ENCODE data around the gene UBE2G2.

Gene UBE2G2, protein sequence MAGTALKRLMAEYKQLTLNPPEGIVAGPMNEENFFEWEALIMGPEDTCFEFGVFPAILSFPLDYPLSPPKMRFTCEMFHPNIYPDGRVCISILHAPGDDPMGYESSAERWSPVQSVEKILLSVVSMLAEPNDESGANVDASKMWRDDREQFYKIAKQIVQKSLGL

GRCh38 chr21:44801468-44802395, at the start of gene UBE2G2:
UBE2G2 (minus strand) TSS chr21:44801820; CDS start chr21:44801748, 72 bp downstream.
- Histone ChIP-seq H3K27ac (ENCODE audit: low read length) (peak within 1 kb of the TSS; percentile 49), H3K9me3 (ENCODE audit: control insufficient read depth in 1 of 2, low read length in 2 of 2) (no peaks in the 10 kb centered on the region), H3K4me3 (ENCODE audit: low read depth in 1 of 2, low read length in 2 of 2) (peak within 1 kb of the TSS; percentile 82 to 99), H3K27me3 (ENCODE audit: low read depth, low read length) (no peaks in the 10 kb centered on the region), H3K36me3 (ENCODE audit: control insufficient read depth in 1 of 2, insufficient read depth in 2 of 2, low read length in 2 of 2) (peaks cover 31 to 37% of the 10 kb centered on the region in 2 donors), H3K4me1 (ENCODE audit: control insufficient read depth in 1 of 2, insufficient read depth in 2 of 2, low read length in 2 of 2) (peaks cover 7 to 29% of the 10 kb centered on the region in 2 donors)

GRCh38 chr21:44850905-44851657, 49.5 kb upstream of the UBE2G2 start:
- H3K27ac ChIP-seq (ENCODE audit: low read length), result no peak overlapping the region
- no peaks in the 10 kb centered on the region for H3K9me3 ChIP-seq (ENCODE audit: control insufficient read depth in 1 of 2, low read length in 2 of 2)
- H3K36me3 ChIP-seq (ENCODE audit: control insufficient read depth in 1 of 2, insufficient read depth in 2 of 2, low read length in 2 of 2), result peaks cover 59 to 68% of the 10 kb centered on the region in 2 donors
- no peaks in the 10 kb centered on the region for H3K27me3 ChIP-seq (ENCODE audit: low read depth, low read length)
- no peak overlapping the region for H3K4me3 ChIP-seq (ENCODE audit: low read depth in 1 of 2, low read length in 2 of 2)
- H3K4me1 ChIP-seq (ENCODE audit: control insufficient read depth in 1 of 2, insufficient read depth in 2 of 2, low read length in 2 of 2), result peaks cover 7 to 10% of the 10 kb centered on the region in 2 donors

GRCh38 chr21:44850208-44850800, 48.7 kb upstream of the UBE2G2 start:
- Histone ChIP-seq H3K9me3 (ENCODE audit: control insufficient read depth in 1 of 2, low read length in 2 of 2) (no peaks in the 10 kb centered on the region), H3K4me1 (ENCODE audit: control insufficient read depth in 1 of 2, insufficient read depth in 2 of 2, low read length in 2 of 2) (peaks cover 7 to 18% of the 10 kb centered on the region in 2 donors), H3K27me3 (ENCODE audit: low read depth, low read length) (no peaks in the 10 kb centered on the region), H3K27ac (ENCODE audit: low read length) (no peak overlapping the region), H3K36me3 (ENCODE audit: control insufficient read depth in 1 of 2, insufficient read depth in 2 of 2, low read length in 2 of 2) (peaks cover 51 to 60% of the 10 kb centered on the region in 2 donors), H3K4me3 (ENCODE audit: low read depth in 1 of 2, low read length in 2 of 2) (no peak overlapping the region)

DNA sequence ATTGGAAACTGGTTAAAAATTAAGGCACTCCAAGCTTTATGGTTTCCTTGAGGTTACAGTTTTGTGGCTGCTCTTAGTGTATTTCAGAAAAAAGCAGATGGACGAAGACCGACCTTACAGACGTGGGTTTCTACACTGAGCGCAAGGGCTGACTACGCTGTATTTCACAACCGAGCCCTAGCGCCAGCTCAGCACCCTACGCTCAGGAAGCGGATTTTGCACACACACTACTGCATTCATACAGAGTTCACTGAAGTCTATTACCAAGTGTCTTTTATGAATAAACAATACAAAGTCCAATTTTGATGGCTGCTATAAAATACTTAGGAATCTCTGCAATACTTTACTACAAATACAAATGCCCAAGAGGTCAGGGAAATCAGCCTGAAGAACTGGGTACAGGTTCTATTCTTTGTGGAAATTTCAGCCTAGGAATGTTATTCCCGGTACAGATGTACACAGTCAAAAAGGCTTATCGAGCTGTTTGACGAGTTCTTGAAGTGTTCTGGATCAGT, 48.1 kb upstream of the UBE2G2 start:
- H3K4me1 ChIP-seq (ENCODE audit: control insufficient read depth in 1 of 2, insufficient read depth in 2 of 2, low read length in 2 of 2), result peaks cover 7 to 19% of the 10 kb centered on the region in 2 donors
- H3K36me3 ChIP-seq (ENCODE audit: control insufficient read depth in 1 of 2, insufficient read depth in 2 of 2, low read length in 2 of 2), result peaks cover 44 to 54% of the 10 kb centered on the region in 2 donors
- H3K27me3 ChIP-seq (ENCODE audit: low read depth, low read length), result no peaks in the 10 kb centered on the region
- H3K9me3 ChIP-seq (ENCODE audit: control insufficient read depth in 1 of 2, low read length in 2 of 2), result no peaks in the 10 kb centered on the region
- H3K27ac ChIP-seq (ENCODE audit: low read length), result no peak overlapping the region
- H3K4me3 ChIP-seq (ENCODE audit: low read depth in 1 of 2, low read length in 2 of 2), result no peak overlapping the region

GRCh38 chr21:44848821-44849521, 47.4 kb upstream of the UBE2G2 start:
- Histone ChIP-seq H3K27me3 (ENCODE audit: low read depth, low read length) (no peaks in the 10 kb centered on the region), H3K4me1 (ENCODE audit: control insufficient read depth in 1 of 2, insufficient read depth in 2 of 2, low read length in 2 of 2) (peaks cover 7 to 19% of the 10 kb centered on the region in 2 donors), H3K9me3 (ENCODE audit: control insufficient read depth in 1 of 2, low read length in 2 of 2) (no peaks in the 10 kb centered on the region), H3K27ac (ENCODE audit: low read length) (no peak overlapping the region), H3K4me3 (ENCODE audit: low read depth in 1 of 2, low read length in 2 of 2) (no peak overlapping the region), H3K36me3 (ENCODE audit: control insufficient read depth in 1 of 2, insufficient read depth in 2 of 2, low read length in 2 of 2) (peaks cover 37 to 47% of the 10 kb centered on the region in 2 donors)

GRCh38 chr21:44847261-44848056, 45.8 kb upstream of the UBE2G2 start:
- Histone ChIP-seq H3K36me3 (ENCODE audit: control insufficient read depth in 1 of 2, insufficient read depth in 2 of 2, low read length in 2 of 2) (peaks cover 26 to 40% of the 10 kb centered on the region in 2 donors), H3K9me3 (ENCODE audit: control insufficient read depth in 1 of 2, low read length in 2 of 2) (no peaks in the 10 kb centered on the region), H3K4me3 (ENCODE audit: low read depth in 1 of 2, low read length in 2 of 2) (no peak overlapping the region), H3K27ac (ENCODE audit: low read length) (no peak overlapping the region), H3K27me3 (ENCODE audit: low read depth, low read length) (no peaks in the 10 kb centered on the region), H3K4me1 (ENCODE audit: control insufficient read depth in 1 of 2, insufficient read depth in 2 of 2, low read length in 2 of 2) (peaks cover 7 to 19% of the 10 kb centered on the region in 2 donors)

DNA sequence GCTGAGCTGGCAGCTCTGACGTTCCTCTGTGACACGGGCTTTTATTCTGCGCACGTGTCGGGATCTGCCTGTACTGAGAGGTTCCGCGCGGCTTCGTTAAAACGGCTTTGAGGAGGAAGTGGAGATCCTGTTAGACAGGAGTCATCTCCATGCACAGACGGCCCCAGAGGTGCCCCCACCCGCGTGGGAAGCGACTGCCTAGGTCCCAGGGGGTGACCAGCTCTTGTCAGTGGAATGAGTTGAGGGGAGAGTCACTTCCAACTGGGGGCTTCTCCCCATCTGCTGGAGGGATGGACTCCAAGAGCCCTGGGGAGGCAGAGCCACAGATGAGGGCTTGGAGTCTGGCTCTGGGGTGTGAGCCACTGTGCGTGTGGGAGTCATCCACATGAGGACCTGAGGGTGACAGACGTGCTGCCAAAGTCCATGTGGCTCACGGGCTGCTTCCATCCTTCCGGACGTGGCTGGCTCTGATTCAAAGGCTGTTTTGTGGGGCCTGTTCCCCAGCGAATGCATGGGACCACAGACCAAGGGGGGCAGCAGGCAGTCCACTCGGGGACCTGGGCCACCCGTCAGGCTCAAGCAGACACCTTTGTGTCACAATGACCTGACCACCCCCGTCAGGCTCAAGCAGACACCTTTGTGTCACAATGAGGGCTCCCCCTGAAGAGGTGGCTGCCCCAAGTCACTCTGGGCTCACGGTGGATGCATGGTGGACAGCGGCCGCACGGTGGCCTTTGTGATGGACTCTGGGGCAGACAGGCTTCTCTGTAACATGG, 45.1 kb upstream of the UBE2G2 start:
- H3K4me1 ChIP-seq (ENCODE audit: control insufficient read depth in 1 of 2, insufficient read depth in 2 of 2, low read length in 2 of 2), result peaks cover 7 to 19% of the 10 kb centered on the region in 2 donors
- peak overlapping the region; percentile 42 to 55 for H3K4me3 ChIP-seq (ENCODE audit: low read depth in 1 of 2, low read length in 2 of 2)
- H3K27me3 ChIP-seq (ENCODE audit: low read depth, low read length), result no peaks in the 10 kb centered on the region
- H3K27ac ChIP-seq (ENCODE audit: low read length), result no peak overlapping the region
- H3K36me3 ChIP-seq (ENCODE audit: control insufficient read depth in 1 of 2, insufficient read depth in 2 of 2, low read length in 2 of 2), result peaks cover 25 to 32% of the 10 kb centered on the region in 2 donors
- H3K9me3 ChIP-seq (ENCODE audit: control insufficient read depth in 1 of 2, low read length in 2 of 2), result no peaks in the 10 kb centered on the region

DNA sequence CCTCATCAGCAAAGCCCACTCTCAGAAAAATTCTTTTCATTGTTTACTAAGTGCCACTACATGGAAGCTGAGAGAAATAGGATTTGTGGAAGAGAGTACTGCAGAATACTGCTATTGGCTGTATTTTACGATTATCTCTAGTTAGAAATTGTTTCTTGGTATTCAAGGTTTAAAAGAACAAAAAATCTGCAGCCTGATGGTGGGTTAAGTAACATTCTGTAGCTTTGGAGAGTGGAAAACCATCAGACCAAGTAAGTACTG, 44.5 kb upstream of the UBE2G2 start:
- Histone ChIP-seq H3K27ac (ENCODE audit: low read length) (no peak overlapping the region), H3K36me3 (ENCODE audit: control insufficient read depth in 1 of 2, insufficient read depth in 2 of 2, low read length in 2 of 2) (peaks cover 20 to 27% of the 10 kb centered on the region in 2 donors), H3K4me3 (ENCODE audit: low read depth in 1 of 2, low read length in 2 of 2) (peak overlapping the region; percentile 42 to 55), H3K27me3 (ENCODE audit: low read depth, low read length) (no peaks in the 10 kb centered on the region), H3K9me3 (ENCODE audit: control insufficient read depth in 1 of 2, low read length in 2 of 2) (no peaks in the 10 kb centered on the region), H3K4me1 (ENCODE audit: control insufficient read depth in 1 of 2, insufficient read depth in 2 of 2, low read length in 2 of 2) (peaks cover 7 to 19% of the 10 kb centered on the region in 2 donors)

- Histone ChIP-seq H3K27me3 (ENCODE audit: low read depth, low read length) (no peaks in the 10 kb centered on the region), H3K4me1 (ENCODE audit: control insufficient read depth in 1 of 2, insufficient read depth in 2 of 2, low read length in 2 of 2) (peaks cover 7 to 19% of the 10 kb centered on the region in 2 donors), H3K36me3 (ENCODE audit: control insufficient read depth in 1 of 2, insufficient read depth in 2 of 2, low read length in 2 of 2) (peaks cover 14 to 22% of the 10 kb centered on the region in 2 donors), H3K4me3 (ENCODE audit: low read depth in 1 of 2, low read length in 2 of 2) (peak overlapping the region; percentile 42 to 55), H3K27ac (ENCODE audit: low read length) (no peak overlapping the region), H3K9me3 (ENCODE audit: control insufficient read depth in 1 of 2, low read length in 2 of 2) (no peaks in the 10 kb centered on the region)
Measured at GRCh38 chr21:44845418-44846223, 44.0 kb upstream of the UBE2G2 start.

Measured in muscle layer of duodenum (tissue), 2 donors.